Stimulated activated naive CD4-positive, alpha-beta T cell treated with Interleukin-2 at 50 U/mL for 16 hours (primary cell): ENCODE results near the gene DYNC1H1.
A peak's percentile ranks its signal among the peaks of the same experiment; 100 is the strongest.

Experiments
- DNase-seq: peaks from one replicate; lab custom pipeline; 2025; lab: John Stamatoyannopoulos, UW

The DYNC1H1 gene

DNA sequence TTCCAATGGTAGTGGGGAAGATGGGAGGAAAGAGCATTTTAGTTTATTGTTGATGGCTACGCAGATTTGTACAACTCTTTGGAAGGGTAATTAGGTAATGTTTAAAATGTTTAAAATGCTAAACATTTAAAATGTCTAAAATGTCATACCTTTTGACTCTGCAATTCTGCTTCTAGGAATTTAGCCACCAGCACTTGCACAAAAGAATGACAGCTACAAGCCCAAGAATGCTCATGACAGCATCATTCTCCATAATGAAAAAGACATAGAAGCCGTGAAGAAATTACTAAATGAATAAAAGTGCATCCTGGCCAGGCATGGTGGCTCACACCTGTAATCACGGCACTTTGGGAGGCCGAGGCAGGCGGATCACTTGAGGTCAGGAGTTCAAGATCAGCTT is 19.9 kb upstream of the DYNC1H1 start:
- DNase-seq: no peak

- no peak for DNase-seq
Observed at GRCh38 chr14:101945171-101945570, 19.2 kb upstream of the DYNC1H1 start.

DNA sequence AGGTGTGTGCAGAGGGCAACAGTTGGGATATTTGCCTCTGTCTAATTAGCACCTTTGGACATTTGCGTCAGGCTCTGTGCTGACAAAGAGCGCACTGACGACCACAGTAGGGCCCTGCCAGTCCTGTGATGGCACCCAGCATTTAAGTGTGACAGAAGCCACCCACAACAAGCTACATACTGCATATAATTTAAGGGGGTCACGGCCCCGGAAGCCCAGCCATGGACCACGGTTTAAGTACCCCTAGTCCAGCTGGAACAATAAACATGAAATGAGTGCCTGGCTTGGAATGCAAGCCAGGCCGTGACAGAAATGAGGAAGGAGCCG is 16.8 kb upstream of the DYNC1H1 start:
- peak; percentile 23 for DNase-seq

- peak; percentile 100 for DNase-seq
Observed at GRCh38 chr14:101947904-101948665, 16.3 kb upstream of the DYNC1H1 start.

GRCh38 chr14:101948666-101949216 is 15.6 kb upstream of the DYNC1H1 start:
- DNase-seq: no peak

DNA sequence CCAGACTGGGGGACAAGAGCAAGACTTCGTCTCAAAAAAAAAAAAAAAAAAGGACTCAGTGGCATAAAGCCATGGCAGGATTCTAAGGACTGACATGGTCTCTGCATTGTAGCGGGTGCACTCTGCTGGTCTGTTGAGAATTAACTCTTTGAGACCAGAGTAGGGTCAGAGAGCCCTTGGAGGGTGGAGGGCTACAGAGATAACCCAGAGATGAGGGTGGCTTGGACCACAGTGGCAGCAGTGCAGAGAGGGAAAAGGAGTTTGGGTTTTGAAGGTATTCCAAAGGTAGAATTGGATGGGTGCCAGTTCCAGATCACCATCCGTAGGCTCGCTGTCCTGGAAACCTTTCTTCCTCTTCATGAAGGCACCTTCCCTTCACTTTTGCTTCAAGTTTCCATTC is 14.3 kb upstream of the DYNC1H1 start:
- DNase-seq: no peak

DNA sequence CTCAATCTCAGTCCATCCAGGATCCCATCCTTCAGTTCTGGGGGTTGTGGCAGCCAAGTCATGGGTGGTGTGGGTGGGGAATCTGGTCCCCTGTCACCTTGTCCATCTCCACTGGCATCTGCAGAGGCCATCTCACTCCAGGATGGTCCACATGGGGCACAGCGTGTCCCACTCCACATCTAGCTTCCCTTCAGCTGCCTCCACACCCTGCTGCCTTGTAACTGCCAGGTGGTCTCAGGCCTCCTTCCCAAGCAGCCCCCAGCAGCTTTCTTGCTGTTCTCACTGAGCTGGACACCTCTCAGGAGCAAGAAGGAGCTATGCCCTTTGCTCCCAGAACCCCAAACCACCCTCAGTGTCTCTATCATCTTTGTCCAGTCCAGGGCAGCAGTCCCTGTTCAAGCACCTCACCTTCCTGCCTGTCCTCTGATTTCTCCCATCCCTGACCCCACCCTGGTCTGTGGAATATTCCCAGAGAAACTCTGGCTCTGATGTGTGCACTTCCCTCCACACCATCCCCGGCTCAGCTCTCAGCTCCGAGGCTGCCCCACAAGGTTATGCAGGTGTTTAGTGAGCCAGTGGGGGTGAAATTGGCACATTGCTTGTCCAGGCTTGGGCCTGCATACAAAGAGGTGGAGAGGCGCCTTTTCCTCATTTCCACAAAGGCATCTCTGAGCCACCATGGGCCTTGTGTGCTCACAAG is 13.7 kb upstream of the DYNC1H1 start:
- no peak for DNase-seq

GRCh38 chr14:101953151-101953550 is 11.2 kb upstream of the DYNC1H1 start:
- DNase-seq: no peak

- DNase-seq: no peak
Observed at GRCh38 chr14:101954501-101954900, 9.9 kb upstream of the DYNC1H1 start.

DNA sequence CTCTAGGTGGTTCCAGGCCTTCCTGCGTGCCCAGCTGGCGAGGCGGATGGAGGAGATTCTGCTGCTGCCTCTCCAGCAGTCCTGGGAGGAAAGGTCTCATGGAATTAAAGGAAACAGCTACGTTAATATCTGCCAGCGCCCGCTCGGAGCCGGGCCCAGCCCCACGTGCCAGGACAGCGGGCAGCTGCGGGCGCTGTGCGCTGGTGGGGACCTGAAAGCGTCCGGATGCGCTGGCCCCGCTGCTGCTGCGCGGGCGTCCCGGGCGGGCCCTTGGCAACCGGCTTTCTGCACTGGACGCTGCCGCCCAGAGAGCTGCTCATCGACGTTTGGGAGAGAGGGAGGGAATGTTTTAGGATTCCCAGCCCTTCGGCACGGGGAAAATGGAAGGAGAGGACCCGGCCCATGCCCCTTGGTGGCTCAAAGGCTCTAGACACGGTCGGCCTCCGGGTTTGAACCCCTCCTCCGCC is 8.6 kb upstream of the DYNC1H1 start:
- DNase-seq: no peak

GRCh38 chr14:101956179-101956885 is 8.0 kb upstream of the DYNC1H1 start:
- DNase-seq: no peak

DNA sequence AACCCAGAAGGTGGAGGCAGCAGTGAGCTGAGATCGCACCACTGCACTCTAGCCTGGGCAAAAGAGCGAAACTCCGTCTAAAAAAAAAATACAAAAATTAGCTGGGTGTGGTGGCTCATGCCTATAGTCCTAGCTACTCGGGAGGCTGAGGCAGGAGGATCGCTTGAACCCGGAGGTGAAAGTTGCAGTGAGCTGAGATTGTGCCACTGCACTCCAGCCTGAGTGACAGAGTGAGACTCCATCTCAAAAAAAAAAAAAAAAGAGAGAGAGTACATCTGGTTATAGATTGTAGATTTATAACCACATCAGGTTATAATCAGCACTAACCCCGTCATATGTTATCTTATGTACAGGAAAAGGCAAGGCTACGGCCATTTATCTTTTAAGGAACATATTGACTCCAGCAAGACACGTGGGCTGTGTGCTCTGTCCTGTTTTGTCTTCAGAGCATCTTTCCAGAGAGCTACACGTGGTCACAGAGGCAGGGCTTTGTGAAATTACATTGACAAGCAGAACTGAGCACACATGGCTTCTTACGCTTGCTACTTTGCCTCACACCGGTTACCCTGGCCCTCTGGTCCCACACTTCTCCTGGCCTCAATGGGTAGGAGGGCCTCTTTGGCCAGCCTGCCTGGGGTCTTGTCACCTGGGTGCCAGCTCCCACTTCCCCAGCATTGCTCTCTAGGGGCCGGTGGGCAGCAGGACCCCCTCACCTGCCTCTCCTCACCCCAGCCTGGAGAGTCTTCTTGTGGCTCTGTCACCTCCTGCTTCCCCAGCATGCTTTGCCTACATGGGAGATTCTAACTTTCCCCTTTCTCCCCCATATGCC is 6.8 kb upstream of the DYNC1H1 start:
- no peak for DNase-seq

DNA sequence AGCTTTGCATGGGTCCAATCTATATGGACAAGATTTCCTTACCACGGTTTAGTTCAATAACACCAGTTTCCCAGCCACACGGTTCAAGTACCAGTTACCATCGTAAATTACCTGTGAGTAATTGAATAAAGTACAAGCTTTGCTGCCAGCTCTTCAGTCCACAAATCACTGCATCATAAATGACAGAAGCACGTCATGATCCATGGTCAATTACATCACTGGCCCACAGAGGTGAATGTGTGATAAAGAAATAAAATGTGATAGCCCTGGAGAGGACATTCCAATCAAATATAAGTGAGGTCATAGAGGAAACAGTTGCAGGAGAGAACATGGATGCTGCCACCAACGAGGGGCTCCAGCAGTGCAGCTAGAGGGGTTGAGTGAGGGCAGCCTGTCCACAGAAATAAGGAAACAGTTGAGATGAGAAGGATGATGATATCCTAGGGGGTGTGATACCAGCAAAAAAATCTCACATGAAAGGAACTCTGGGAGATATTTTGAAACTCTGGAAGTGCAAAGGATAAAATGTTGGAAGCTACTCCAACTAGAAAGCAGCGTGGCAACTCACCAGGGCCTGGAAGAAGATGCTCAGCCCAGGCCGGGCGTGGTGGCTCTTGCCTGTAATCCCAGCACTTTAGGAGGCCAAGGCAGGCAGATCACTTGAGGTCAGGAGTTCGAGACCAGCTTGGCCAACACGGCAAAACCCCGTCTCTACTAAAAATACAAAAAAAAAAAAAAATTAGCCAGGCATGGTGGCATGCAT is 5.8 kb upstream of the DYNC1H1 start:
- no peak for DNase-seq

- DNase-seq: no peak
Observed at GRCh38 chr14:101959277-101959676, 5.1 kb upstream of the DYNC1H1 start.

DNA sequence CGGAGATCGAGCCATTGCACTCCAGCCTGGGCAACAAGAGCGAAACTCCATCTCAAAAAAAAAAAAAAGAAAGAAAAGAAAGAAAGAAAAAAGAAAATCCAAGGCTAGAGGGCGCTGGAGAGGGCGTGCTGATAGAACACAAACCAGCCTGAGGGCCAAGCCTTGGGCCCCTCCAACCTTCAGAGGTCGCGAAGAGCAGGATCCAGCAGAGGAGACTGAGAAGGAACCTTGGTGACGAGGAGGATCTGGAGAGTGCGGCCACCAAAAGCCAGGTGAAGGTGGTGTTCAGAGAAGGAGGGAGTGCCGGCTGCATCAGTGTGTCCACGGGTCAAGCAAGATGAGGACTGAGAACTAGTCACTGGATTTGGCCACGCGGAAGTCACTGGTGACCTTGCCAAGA is 4.1 kb upstream of the DYNC1H1 start:
- peak; percentile 3 for DNase-seq

DNA sequence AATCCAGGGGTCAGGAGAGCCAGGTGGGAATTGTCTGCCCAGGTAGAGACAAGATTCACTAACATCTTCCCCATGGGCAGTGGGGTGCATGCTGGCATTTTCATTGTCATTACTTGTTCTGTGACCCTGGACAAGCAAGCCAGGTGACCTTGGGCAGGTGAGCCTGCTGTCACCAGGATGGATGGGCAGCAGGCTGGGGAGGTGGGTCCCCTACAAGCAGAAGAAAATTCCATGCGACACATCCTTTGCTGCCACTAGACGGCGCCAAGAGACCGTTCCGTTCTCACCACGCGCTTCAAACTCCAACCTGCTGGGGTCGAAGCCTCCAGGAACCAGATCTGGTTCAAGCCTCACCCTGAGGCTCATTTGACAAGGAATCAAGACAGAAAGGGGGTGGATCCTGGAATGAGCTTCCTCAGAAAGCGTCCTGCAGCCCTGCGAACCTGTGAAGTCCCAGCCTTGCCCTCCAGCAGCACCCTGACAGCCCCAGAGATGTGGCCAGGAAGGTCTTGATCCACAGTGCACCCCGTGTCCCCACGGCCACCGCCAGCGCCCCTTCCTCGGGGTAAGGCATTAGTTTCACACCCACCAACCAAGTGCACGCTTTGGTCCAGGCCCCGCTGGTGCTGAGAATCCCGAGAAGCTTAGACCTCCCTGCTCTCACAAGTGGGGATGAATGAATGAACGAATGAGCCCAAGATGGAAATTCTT is 3.2 kb upstream of the DYNC1H1 start:
- DNase-seq: peak; percentile 69

- DNase-seq: no peak
Observed at GRCh38 chr14:101961746-101962502, 2.4 kb upstream of the DYNC1H1 start.

DNA sequence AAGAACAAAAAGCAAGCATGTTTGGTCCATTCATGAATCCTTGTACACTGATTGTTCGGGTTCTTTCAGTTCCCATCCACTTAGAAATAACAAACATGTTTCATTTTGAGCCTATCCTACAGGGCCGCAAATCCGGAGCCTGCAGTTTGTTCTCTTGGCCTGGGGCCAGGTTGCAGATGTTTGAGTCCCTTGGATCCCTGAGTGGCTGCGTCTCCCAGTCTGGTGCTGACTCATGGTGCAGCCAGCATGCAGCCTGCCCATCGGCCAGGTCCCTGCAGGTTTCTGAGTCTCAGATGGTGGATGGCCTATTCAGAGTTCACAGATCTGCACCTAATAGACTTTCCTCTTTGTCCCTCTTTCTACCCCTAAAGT is 1.9 kb upstream of the DYNC1H1 start:
- DNase-seq: no peak

DNA sequence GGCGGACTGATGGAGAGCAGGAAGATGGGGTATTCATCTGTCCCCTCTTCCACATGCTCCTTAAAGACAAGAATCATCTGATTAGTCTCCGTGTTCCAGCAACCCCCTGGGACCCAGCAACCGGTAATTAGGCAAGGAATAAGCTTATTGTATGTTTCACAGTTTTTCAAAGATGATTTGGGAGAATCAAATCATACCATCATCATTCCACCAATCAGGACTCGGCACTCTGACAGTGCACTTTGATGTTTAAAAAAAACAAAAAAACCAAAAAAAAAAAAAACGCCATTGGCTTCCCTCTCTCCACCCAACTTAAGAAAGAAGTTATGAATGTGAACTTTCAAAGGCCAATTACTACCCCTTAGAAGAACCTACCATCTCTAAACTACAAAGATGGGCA is 1.3 kb upstream of the DYNC1H1 start:
- no peak for DNase-seq
